ENCODE data around the gene CDK19. TPM values are rescaled to one million over a fixed set of nuclear protein-coding genes. Genes with fewer than 3 reads are reported as not detected.

The CDK19 gene
- total RNA-seq, 1 experiment from 2014 or later: 7.0 TPM

DNA sequence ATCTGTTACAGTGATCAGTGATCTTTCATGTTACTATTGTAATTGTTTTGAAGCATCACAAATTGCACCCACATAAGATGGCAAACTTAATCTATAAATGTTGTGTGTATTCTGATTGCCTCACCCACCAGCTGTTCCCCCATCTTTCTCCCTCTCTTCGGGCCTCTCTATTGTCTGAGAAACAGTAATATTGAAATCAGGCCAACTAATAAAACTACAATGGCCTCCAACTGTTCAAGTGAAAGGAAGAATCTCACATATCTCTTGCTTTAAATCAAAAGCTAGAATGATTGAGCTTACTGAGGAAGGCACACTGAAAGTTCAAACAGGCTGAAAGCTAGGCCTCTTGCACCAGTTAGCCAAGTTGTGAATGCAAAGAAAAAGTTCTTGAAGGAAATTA lies 141.2 kb downstream of the CDK19 start:
- no peaks in the 10 kb centered on the region for H3K79me2 ChIP-seq (ENCODE audit: insufficient read depth, low read length)
- H4K5ac ChIP-seq (ENCODE audit: insufficient read length, low read depth, low read length): no peak overlapping the region
- H3K79me1 ChIP-seq (ENCODE audit: insufficient read depth, low read depth, low read length, poor library complexity, severe bottlenecking): no peaks in the 10 kb centered on the region
- no peak overlapping the region for H2BK120ac ChIP-seq (ENCODE audit: low read depth, low read length, poor library complexity, severe bottlenecking)
- H3K9me3 Mint-ChIP-seq: no peaks in the 10 kb centered on the region
- no peak overlapping the region for H2BK12ac ChIP-seq (ENCODE audit: insufficient read length, low read depth, low read length)
- no peaks in the 10 kb centered on the region for H4K20me1 ChIP-seq (ENCODE audit: control insufficient read depth, insufficient read depth, insufficient read length)
- no peaks in the 10 kb centered on the region for H3K4me1 ChIP-seq (ENCODE audit: insufficient read depth, low read length)
- H2BK20ac ChIP-seq (ENCODE audit: low read depth, low read length, poor library complexity, severe bottlenecking): no peak overlapping the region
- H3K27ac Mint-ChIP-seq: no peak overlapping the region; a peak in 1 of 7 replicates
- H2BK15ac ChIP-seq (ENCODE audit: low read depth, low read length): no peak overlapping the region
- no peak overlapping the region for H4K8ac ChIP-seq (replicated peaks; ENCODE audit: insufficient read length, low read depth, low read length)
- no peak overlapping the region for H3K14ac ChIP-seq (ENCODE audit: insufficient read depth, low read length)
- H4K91ac ChIP-seq (ENCODE audit: insufficient read length, low read depth, low read length): no peak overlapping the region
- H3K18ac ChIP-seq (ENCODE audit: insufficient read length, low read depth, low read length): no peak overlapping the region
- H3K27me3 ChIP-seq (ENCODE audit: insufficient read depth, low read length): no peaks in the 10 kb centered on the region
- no peak overlapping the region for H3K23ac ChIP-seq (ENCODE audit: insufficient read length, low read depth, low read length)
- H3K4me1 Mint-ChIP-seq: 0 out of 4 replicates have a peak, but pooled peaks cover 0 to 2% of the 10 kb centered on the region in 2 experiments
- no peaks in the 10 kb centered on the region for H3K23me2 ChIP-seq (ENCODE audit: insufficient read length, low read depth, low read length, poor library complexity, severe bottlenecking)
- no peaks in the 10 kb centered on the region for H3K9me3 ChIP-seq (ENCODE audit: control insufficient read depth, low read depth, low read length)
- no peak for DNase-seq
- H3K4me3 Mint-ChIP-seq: no peak overlapping the region
- H2AFZ ChIP-seq (ENCODE audit: low read length): no peak overlapping the region
- H3K4ac ChIP-seq (ENCODE audit: low read depth, low read length): no peak overlapping the region
- TF ChIP-seq, protein P1, sequence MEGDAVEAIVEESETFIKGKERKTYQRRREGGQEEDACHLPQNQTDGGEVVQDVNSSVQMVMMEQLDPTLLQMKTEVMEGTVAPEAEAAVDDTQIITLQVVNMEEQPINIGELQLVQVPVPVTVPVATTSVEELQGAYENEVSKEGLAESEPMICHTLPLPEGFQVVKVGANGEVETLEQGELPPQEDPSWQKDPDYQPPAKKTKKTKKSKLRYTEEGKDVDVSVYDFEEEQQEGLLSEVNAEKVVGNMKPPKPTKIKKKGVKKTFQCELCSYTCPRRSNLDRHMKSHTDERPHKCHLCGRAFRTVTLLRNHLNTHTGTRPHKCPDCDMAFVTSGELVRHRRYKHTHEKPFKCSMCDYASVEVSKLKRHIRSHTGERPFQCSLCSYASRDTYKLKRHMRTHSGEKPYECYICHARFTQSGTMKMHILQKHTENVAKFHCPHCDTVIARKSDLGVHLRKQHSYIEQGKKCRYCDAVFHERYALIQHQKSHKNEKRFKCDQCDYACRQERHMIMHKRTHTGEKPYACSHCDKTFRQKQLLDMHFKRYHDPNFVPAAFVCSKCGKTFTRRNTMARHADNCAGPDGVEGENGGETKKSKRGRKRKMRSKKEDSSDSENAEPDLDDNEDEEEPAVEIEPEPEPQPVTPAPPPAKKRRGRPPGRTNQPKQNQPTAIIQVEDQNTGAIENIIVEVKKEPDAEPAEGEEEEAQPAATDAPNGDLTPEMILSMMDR (conservative IDR thresholded peaks at IDR 0.05): no peak
- no peak overlapping the region for H3K27ac ChIP-seq (ENCODE audit: insufficient read length, low read depth, low read length)
- H3K9ac ChIP-seq (ENCODE audit: extremely low read depth, insufficient read length, low read length): no peak overlapping the region
- H2BK5ac ChIP-seq (ENCODE audit: insufficient read length, low read length): no peak overlapping the region
- WGBS (ENCODE audit: extremely low coverage, insufficient read length, low lambda C conversion rate): no CpG with 5 or more reads among the region's 1 CpG
- H3K4me2 ChIP-seq (ENCODE audit: insufficient read depth, insufficient read length, low read length): no peak overlapping the region
- H3K36me3 Mint-ChIP-seq (ENCODE audit: insufficient read depth in 1 of 3, low read depth in 3 of 3): no peaks in the 10 kb centered on the region
- no peaks in the 10 kb centered on the region for H3K27me3 Mint-ChIP-seq (ENCODE audit: low read depth)
- no peak overlapping the region for H3T11ph ChIP-seq (ENCODE audit: low read length)
- no peak overlapping the region for H3K56ac ChIP-seq (ENCODE audit: insufficient read length, low read depth, low read length)
- H2AK5ac ChIP-seq (ENCODE audit: insufficient read length, low read length): no peak overlapping the region

All from H9 (cell line).